Right ventricle myocardium superior (tissue), 1 donor: ENCODE data around the gene DHX8. TPM values are rescaled to one million over a fixed set of nuclear protein-coding genes. Genes with fewer than 3 reads are reported as not detected.
"Not testable (repeated sequence)": the region's sequence is repeated elsewhere in the genome, so short reads cannot be mapped to it uniquely, and the experiment has no call there.

Experiments
- ATAC-seq: fragments of 200-7000 bp; cut with Tn5 transposase; one replicate; pipeline ENCODE4 v1.9.1; 2020; ENCODE audit warnings: mild to moderate bottlenecking; ENCODE audit not compliant: poor library complexity
- DNase-seq: peaks from one replicate; pipeline ENCODE4 v3.0.0-alpha.2; 2020
- intact Hi-C: fragments of 100-400 bp; cut with DNase I; formaldehyde crosslinking; loops from one replicate; pipeline ENCODE4 v1.11.2; 2022
- total RNA-seq: library from RNA; stranded (reverse); fragmentation: NEBNext Ultra II Directional; extraction: Animal tissue kit (Norgen Biotek cat#: 25700); gene quantifications from one replicate; pipeline ENCODE4 v1.2.1, GENCODE V29; 2021
- donor health status: DM: no; HTN: yes; CAD: no; lungs with severe emphysema.

The DHX8 gene
- total RNA-seq, 1 donor from 2014 or later, result 26.1 TPM

DNA sequence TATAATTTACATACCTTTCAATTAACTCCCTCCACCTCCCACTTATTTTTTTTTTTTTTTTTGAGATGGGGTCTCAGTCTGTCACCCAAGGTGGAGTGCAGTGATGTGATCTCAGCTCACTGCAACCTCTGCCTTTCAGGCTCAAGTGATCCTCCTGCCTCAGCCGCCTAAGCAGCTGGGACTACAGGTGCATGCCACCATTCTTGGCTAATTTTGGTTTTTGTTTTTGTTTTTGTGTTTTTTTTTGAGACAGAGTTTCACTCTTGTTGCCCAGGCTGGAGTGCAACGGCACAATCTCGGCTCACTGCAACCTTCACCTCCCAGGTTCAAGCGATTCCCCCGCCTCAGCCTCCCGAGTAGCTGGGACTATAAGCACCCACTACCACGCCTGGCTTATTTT lies 25.7 kb downstream of the DHX8 start:
- ATAC-seq, DNase-seq, intact Hi-C loops: not testable (repeated sequence)

DNA sequence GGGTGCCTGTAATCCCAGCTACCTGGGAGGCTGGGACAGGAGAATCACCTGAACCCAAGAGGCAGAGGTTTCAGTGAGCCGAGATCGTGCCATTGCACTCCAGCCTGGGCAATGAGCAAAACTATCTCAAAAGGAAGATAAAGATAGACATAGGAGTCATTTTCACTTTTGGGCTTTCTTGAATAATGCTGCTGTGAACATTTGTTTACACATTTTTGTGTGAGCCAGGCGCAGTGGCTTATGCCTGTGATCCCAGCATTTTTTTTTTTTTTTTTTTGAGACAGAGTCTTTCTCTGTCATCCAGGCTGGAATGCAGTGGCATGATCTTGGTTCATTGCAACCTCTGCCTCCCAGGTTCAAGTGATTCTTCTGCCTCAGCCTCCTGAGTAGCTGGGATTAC lies 27.4 kb downstream of the DHX8 start:
- ATAC-seq, DNase-seq, intact Hi-C loops: not testable (repeated sequence)

DNA sequence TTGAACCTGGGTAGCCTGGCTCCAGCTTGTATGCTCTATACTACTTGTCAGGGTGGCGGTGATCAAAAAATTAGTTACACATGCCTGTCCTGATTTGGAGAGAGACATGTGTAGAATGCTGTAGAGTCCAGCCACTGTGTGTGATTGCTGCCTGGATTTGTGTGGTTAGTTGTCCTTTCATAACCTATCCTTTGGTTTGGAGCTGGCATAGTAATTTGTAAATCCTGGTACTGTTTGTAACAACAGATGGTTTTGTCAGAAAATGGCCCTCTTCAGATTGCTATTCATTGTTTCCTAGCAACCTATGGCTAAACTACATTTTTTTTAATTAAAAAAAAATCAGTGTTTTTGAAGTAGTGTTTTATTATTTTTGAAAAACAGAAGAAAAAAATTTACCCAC lies 31.9 kb downstream of the DHX8 start:
- intact Hi-C loops, result no loop called here
- no peak for DNase-seq
- peak; percentile 21 for ATAC-seq

DNA sequence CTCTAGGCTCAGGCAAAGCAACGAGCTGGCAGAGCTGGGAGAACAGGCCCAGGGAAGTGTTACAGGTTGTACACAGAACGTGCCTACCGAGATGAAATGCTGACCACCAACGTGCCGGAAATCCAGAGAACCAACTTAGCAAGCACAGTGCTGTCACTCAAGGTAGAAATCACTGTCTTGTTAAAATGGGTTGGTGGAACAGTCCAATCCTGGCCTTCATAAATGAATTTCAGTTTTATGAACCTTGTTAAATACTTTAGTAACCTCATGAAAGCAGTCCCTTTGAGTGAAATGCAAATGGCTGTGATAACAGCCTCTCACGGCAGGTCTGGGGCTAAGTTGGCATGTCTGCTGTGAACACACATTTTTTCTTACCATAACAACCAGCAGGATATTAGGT lies 33.4 kb downstream of the DHX8 start:
- DNase-seq, result no peak
- intact Hi-C loops, result no loop called here
- no peak for ATAC-seq

DNA sequence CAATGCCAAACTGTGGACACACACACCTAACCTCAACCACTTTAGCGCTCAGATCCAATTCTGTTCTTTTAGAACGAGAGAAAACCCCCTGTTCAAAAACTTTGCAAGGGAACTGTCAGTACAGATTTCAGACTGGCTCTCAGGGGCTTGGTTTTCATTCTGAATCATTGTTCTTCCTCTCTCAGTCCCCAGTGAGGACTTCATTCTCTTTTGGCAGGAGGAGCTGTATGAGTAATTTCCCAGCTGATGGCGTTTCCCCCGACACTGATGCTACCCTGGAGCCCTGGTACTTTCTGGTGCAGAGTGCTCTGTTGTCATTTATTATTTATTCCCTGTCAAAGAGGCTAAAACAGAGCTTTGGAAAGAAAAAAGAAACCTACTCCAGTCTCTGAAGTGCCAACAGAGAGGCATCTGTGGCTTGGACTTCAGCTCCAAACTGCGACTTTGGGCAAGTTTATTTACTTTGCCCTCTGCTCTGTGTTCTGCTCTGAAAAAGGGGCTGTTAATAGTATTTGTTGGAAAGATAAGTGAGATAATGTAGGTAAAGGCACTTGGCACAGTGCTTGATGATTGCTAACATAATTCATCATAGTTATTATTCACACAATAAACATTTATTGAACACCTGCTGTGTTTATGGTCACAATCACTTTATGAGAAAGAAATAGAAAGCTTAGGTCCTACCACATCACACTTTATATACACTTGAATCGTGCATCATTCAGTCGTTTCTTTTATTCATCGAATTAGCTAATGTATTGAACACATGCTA lies 34.0 kb downstream of the DHX8 start:
- DNase-seq (no peak), ATAC-seq (peak; percentile 45)
- intact Hi-C loops, result no loop called here

DNA sequence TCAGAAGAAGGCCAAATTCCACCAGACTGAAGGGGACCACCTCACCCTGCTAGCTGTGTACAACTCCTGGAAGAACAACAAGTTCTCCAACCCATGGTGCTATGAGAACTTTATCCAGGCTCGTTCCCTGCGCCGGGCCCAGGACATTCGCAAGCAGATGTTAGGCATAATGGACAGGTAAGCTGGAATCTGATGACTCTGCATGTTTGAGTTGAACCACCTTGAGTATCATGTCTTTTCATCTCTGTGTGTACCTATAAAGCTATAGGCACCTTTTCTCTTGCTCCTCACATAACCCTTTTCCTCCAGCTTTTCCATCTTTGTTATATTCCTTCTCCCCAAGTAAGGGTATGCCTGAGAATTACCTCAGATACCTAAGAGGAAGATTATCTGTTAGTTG lies 37.6 kb downstream of the DHX8 start:
- no peak for ATAC-seq
- DNase-seq, result no peak
- intact Hi-C loops, result no loop called here

DNA sequence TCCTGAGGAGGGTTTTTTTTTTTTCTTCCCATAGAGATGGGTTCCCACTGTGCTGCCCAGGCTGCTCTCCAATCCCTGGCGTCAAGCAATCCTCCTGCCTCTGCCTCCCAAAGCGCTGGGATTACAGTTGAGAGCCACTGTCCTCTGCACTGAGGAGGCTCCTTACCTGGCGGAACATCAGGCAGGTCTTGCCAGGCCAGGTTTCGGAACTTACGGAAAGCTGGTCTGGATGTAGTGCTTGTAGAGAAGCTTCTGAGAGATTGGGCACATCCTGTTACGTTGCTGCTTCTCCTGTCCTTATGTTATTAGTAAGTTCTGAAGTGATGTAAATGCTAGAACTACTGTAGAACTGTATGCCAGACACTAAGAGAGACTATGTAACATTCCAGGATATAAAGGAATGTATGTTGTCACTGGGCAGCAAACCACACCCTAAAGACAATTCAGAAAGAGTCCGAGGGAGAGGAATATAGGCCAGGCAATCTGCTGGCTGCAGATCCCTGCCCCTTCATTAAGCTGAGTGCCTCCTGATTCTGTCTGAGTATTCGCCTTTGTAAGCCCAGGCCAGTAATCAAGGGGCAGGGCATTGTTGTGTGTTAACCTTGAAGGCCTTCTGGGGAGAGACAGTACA lies 41.3 kb downstream of the DHX8 start:
- DNase-seq (no peak), ATAC-seq (no peak)
- intact Hi-C loops, result no loop called here

DNA sequence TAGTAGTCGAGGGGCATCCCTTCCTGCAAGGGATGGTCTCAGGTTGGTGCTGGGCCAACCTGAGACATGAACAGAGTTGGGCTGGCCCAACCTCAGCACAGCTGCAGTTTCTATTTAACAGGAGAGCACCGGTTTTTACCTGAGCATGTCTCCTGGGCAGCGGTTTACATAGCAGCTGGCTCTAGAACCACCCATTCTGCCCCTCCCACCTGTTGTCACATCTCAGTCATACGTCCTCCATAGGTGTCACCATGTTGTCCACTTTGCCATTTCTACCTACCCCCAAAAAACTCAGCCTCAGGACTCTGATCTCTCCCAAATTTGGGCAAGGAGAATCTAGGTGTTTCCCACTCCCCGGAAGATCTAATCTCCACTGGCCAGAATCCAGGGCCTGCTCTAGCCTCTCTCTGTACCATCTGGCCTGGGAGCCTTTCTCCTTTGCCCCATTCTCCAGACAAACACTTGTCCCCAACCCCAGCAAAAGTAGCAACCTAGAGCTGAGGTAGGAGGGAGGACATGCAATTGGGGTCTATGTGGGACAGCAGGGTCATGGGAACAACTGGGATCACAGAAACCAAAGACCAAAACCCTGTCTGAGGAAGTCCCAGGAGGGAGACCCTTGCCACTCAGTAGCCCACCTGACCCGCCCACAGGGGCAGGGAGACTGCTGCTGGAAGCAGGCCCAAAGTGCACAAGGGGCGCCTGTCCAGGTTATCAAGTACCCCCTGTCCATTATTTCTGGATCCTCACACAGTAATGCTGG lies 43.3 kb downstream of the DHX8 start:
- intact Hi-C loops, result no loop called here
- no peak for DNase-seq
- no peak for ATAC-seq

DNA sequence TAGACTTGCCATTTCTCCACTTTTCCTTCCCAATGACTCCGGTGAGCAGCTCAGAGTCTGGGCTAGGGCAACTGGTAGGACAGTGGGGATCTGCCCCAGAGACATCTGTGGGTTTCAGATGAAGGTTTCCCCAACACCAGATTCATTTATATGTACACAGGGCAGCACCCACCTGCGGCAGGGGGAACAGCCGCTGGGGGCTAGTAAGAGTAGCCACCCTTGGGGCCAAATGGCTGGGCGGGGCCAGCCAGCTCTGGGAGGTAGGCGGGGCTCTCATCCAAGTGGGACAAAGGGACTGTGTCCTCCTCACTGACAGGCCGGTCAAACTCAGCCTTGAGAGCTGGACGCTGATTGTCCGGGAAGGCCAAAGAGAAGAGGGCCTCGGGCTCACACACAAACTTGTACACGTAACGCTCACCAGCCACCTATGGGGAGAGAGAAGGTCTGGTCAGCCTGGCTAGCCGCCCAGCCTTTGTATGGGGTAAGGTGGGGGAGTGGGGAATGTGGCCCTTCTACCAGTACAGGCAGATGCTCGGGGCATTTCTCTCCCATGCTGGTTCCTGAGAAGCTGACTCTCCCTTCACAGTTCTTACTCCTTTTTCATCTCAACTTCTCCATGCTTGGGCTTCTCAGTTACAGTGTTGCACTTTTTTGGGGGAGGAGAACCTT lies 44.7 kb downstream of the DHX8 start:
- intact Hi-C loops, result no loop called here
- ATAC-seq (peak; percentile 54), DNase-seq (peak; percentile 65)

DNA sequence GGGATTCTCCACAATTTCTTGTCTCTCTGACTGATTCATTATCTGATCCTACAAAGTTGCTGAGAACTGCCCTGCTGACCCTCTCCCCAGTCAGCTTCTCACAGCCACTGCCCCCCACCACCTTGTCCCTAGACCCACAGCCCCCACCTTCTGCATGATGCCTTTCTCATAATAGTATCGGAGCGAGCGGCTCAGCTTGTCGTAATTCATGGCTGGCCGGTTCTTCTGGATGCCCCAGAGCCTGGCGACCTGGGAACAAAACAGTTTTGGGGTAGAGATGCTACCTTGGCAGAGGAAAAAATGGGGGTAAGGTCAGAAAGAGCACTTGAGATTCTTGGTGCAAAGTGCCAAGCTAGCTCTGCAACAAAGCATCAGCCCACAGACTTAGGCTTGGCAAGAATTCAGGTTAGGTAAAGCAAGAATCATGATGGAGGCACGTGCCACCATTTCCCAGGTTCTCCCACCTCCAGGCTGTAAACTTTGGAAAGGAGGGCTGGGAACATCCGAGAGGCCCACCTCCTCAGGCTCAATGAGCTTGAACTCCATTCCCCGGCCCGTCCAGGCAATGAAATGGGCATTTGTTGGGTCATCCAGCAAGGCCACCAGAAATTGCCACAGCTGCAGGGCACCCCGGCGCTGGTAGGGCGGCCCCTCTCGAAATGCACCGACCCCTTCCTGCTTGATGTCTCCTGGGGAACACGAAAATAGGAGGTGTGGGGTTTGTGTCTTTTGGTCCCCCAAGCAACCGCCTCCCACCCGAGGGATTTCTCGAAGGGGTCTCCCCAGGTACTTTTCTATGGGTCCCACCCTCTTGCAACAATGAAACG lies 45.4 kb downstream of the DHX8 start:
- intact Hi-C loops, result no loop called here
- DNase-seq, result no peak

DNA sequence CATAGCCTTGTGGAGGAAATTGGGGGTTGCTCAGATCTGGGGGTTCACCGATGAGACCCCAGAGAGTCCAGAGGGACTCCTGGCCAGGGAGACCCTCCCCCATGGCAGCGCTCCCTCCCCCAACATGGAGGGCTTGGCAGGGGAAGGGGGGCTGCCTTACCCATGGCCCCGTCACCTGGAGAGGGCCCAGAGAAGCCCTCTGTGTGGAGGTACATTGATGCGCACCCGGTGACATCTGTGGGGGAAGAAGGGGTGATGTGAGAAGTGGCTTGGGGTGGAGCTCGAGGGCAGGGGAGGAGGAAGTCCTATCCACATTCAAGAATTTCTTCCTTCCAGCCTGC lies 46.1 kb downstream of the DHX8 start:
- no peak for DNase-seq
- intact Hi-C loops, result no loop called here
- ATAC-seq, result peak; percentile 1

More for the DNA sequence above, 45.4 kb downstream of the DHX8 start:
- no peak for ATAC-seq

DNA sequence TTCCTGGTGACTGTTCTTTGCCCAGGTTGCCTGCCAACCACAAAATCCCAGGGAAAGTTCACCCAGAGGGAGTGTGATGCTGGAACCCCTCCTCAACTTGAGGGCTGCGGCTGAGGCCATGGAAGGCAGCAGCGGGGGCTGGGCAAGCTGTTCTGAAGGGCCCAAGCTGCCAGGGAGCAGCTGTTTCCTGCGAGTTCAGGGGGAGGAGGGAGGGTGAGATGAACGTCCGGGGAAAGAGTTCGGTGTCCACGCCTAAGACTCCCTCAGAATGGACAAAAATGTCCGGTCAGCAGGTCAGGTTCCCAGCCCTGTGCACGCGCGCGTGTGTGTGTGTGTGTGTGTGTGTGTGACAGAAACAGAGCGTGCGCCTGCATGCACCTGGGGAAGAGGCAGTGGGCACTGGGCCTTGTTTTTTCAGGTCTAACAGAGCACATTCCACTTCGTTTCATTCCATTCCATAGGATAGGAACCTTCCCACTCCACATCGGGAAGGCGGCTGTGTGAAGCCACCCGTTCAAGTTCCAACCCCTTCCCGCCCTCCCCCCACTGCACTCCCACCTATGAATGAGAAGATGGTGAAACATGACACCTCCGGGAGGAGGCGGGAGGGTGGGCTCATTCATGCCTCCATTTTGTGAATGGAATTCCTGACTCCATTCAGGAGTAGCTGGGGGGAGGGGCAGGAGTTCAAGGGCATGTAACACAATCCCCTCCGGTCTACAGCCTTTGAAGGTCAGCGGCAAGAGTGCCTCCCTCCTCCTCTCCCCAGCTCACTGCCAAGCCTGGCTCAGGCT lies 46.7 kb downstream of the DHX8 start:
- ATAC-seq (peak; percentile 69), DNase-seq (peak; percentile 71)
- intact Hi-C loops, result no loop called here

DNA sequence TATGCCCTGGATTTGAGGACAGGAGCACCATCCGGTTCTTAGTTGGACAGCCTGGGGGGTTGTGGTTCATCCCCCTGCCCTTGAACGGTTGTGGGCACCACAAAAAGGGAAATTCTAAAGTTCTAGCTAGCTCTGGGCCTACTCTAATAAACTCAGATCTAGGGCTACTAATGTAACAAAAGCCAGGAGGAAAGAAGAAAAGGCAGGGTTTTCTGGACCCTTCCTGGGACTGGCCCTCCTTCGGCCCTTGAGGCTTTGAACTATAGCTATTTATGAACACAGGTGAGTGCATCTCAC lies 47.3 kb downstream of the DHX8 start:
- ATAC-seq (no peak), DNase-seq (no peak)
- intact Hi-C loops, result no loop called here

DNA sequence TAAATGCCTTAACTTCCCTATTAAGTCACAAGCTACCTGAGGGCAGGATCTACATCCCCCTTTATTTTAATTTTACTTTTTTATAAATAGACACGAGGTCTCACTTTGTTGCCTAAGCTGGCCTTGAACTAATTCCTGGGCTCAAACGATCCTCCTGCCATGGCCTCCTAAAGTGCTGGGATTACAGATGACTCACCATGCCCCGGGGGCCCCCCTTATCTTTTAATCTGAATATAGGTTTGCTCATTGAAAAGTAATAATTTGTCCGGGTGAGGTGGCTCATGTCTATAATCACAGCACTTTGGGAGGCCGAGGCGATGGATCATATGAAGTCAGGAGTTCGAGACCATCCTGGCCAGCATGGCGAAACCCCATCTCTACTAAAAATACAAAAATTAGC lies 48.2 kb downstream of the DHX8 start:
- DNase-seq, result no peak
- intact Hi-C loops, result no loop called here
- ATAC-seq, result no peak

DNA sequence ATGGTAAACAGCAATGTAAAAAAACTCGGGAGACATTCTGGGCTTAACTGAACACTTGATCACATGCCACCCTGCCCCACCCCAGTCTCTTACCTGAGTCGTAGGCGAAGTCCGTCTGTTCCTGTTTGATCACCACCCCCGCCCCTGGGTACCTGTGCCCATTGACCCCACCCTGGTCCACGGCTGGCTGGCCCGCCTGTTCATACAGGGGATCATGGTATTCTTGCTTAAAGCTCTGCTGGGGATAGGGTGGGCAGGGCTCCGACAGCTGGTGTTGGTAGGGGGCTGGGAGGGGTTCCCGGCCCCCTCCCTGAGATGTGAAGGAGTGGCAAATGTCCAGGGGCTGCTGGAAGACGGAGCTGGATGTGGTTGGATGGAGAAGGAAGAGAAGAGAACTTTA lies 48.8 kb downstream of the DHX8 start:
- ATAC-seq (no peak), DNase-seq (no peak)
- intact Hi-C loops, result no loop called here

DNA sequence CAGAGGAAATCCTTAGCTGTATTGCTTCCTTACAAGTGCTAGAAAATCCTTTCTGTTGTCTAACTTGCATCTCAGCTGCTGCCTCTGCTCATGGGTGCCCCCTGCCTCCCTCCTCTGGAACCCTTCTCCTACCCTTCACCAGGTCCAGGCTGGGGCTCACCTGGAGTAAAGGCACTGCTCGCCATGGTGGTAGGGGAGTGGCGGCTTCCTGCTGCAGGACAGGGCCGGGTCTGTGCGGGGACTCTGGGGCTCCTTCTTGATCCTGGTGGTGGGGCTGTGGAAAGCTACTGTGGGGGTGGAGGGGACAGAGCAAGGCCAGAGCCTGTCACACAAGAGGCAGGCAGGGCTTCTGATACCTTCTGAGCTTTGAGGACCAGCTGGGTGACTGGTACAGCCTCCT lies 49.9 kb downstream of the DHX8 start:
- DNase-seq (no peak), ATAC-seq (no peak)
- intact Hi-C loops, result no loop called here

DNA sequence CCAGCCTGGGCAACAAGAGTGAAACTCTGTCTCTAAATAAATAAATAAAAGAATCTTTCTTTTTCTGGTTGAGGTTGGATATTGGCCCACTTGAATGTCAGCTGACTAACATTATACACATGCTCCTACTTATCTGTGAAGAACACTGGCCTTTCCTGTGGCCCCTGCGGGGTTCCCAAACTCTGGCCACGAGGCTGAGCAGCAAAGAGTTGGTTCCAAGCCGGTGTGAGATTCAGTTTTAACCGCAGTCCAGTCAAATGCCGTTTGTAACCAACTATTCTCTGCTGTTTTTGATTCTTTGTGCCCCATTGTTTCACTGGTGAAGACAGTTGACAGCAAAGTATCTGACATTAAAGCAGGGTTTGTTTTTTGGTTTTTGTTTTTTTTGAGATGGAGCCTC lies 51.1 kb downstream of the DHX8 start:
- intact Hi-C loops, result no loop called here
- DNase-seq (no peak), ATAC-seq (no peak)
